Muscle layer of duodenum (tissue), 2 donors: ENCODE measurements around the gene STX5.

ENCODE experiments used
- H3K27ac ChIP-seq: one replicate; pipeline ENCODE4 v1.7.0; 2013; ENCODE audit warnings: mild to moderate bottlenecking, low read length
- H3K27me3 ChIP-seq: one replicate; pipeline ENCODE4 v1.7.0; 2013; ENCODE audit warnings: low read depth, mild to moderate bottlenecking, control low read depth, low read length
- H3K36me3 ChIP-seq, 2 donors: one replicate each; pipeline ENCODE4 v1.7.0; 2013; ENCODE audit warnings: low read length in 2 of 2, control low read depth in 1 of 2, mild to moderate bottlenecking in 1 of 2; ENCODE audit not compliant: insufficient read depth in 2 of 2, control insufficient read depth in 1 of 2
- H3K4me1 ChIP-seq, 2 donors: one replicate each; pipeline ENCODE4 v1.7.0; 2013; ENCODE audit warnings: low read length in 2 of 2, mild to moderate bottlenecking in 2 of 2, control low read depth in 1 of 2, moderate library complexity in 1 of 2; ENCODE audit not compliant: insufficient read depth in 2 of 2, control insufficient read depth in 1 of 2
- H3K4me3 ChIP-seq, 2 donors: one replicate each; pipeline ENCODE4 v1.7.0; 2013; ENCODE audit warnings: low read length in 2 of 2, low read depth in 1 of 2, mild to moderate bottlenecking in 1 of 2
- H3K9me3 ChIP-seq, 2 donors: one replicate each; pipeline ENCODE4 v1.7.0; 2013; ENCODE audit warnings: low read length in 2 of 2, control low read depth in 1 of 2, mild to moderate bottlenecking in 1 of 2; ENCODE audit not compliant: control insufficient read depth in 1 of 2
- donor health status: healthy.

The STX5 gene

DNA sequence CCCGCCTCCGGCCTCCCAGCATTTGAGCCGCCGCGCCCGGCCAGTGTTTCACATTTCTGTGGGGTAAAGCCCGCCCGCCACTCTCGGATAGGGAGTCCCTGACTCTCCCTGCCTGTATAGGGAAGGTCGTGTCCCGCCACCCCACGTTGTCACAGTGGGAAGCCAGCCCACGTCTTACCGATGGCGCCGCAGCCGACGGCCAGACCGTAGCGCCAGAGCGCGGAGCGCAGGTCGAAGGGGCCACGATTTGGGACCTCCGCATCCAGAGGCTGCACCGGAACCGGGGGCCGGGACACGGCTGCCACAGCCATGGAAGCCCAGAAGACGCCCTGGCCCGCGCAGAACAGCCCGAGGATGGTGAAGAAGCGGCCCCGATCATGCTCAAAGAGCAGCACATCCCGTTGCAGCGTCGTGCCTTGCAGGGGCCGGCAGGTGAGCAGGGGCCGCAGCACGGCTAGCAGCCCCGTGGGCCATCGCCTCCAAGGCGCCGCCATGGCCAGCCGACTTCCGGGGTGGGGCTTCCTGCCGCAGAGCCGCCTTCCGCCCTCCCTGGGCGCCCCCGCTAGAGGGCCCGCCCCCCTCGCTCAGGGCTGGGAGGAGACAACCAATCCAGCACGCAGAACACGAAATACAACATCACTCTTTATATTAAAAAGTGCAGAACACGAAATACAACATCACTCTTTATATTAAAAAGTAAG, 40.2 kb downstream of the STX5 start, which contains the start of gene TMEM223:
TSS of gene TMEM223 (minus strand) at position 506 of the 701 bp plus-strand sequence. CDS start at position 494, 12 bp downstream.
- Histone ChIP-seq H3K4me3 (peak within 1 kb of the TSS; percentile 78 to 94), H3K27me3 (no peaks in the 10 kb centered on the region), H3K27ac (peak within 1 kb of the TSS; percentile 53), H3K36me3 (peaks cover 39 to 57% of the 10 kb centered on the region in 2 donors), H3K9me3 (no peaks in the 10 kb centered on the region), H3K4me1 (peaks cover 16 to 48% of the 10 kb centered on the region in 2 donors)

DNA sequence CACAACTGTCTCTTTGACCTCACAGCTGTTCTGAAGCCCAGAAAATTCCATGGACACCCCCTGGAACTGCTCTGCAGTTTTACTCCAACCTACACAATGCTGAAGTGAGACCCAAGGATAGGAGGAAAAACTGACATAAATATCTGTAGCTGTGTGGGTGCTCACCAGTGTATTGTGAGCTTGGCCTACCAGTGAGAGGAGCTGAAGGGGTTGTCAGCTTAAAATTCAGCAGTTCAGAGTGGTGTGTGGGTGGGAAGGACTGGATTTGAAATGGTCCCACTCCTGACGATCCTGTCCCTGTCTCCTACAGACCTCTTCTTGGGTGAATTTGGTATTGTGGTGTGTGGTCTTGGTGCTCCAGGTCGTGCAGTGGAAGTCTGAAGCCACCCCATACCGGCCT, 42.3 kb downstream of the STX5 start:
- Histone ChIP-seq H3K27me3 (no peaks in the 10 kb centered on the region), H3K4me1 (peaks cover 22 to 57% of the 10 kb centered on the region in 2 donors), H3K4me3 (no peak overlapping the region), H3K27ac (no peak overlapping the region), H3K36me3 (peaks cover 22 to 38% of the 10 kb centered on the region in 2 donors), H3K9me3 (no peaks in the 10 kb centered on the region)

DNA sequence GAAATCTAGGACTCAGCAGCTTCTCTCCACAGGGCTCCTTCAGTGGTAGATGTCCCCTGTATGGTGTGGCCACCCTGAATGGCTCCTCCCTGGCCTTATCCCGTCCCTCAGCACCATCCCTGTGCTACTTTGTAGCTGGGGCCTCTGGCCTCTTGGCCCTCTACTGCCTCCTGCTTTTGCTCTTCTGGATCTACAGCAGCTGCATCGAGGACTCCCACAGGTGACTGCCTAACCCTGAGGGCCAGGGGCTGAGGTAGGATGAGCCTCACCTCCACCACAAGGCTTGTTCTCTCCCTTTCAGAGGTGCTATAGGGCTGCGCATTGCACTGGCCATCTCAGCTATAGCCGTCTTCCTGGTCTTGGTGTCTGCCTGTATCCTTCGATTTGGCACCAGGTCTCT, 42.9 kb downstream of the STX5 start:
- Histone ChIP-seq H3K4me1 (peaks cover 22 to 57% of the 10 kb centered on the region in 2 donors), H3K36me3 (peaks cover 16 to 32% of the 10 kb centered on the region in 2 donors), H3K9me3 (no peaks in the 10 kb centered on the region), H3K27ac (no peak overlapping the region), H3K4me3 (no peak overlapping the region), H3K27me3 (no peaks in the 10 kb centered on the region)

GRCh38 chr11:62787005-62787759, 44.7 kb downstream of the STX5 start, which contains the start of gene TMEM179B:
TMEM179B (plus strand) TSS chr11:62787402; CDS start chr11:62787432, 30 bp downstream.
- Histone ChIP-seq H3K9me3 (no peaks in the 10 kb centered on the region), H3K36me3 (peaks cover 19 to 27% of the 10 kb centered on the region in 2 donors), H3K4me1 (peaks cover 16 to 50% of the 10 kb centered on the region in 2 donors)

GRCh38 chr11:62786318-62787004, 45.4 kb downstream of the STX5 start:
- peak overlapping the region; percentile 98 for H3K4me3 ChIP-seq
- peak overlapping the region; percentile 94 for H3K27ac ChIP-seq
- peaks cover 14 to 45% of the 10 kb centered on the region in 2 donors for H3K4me1 ChIP-seq
- H3K36me3 ChIP-seq = peaks cover 22 to 31% of the 10 kb centered on the region in 2 donors
- no peaks in the 10 kb centered on the region for H3K9me3 ChIP-seq
- no peaks in the 10 kb centered on the region for H3K27me3 ChIP-seq

More at GRCh38 chr11:62787005-62787759, 44.7 kb downstream of the STX5 start, which contains the start of gene TMEM179B:
- H3K27me3 ChIP-seq = no peaks in the 10 kb centered on the region
- H3K27ac ChIP-seq = peak within 1 kb of the TSS; percentile 94
- H3K4me3 ChIP-seq = peak within 1 kb of the TSS; percentile 98

DNA sequence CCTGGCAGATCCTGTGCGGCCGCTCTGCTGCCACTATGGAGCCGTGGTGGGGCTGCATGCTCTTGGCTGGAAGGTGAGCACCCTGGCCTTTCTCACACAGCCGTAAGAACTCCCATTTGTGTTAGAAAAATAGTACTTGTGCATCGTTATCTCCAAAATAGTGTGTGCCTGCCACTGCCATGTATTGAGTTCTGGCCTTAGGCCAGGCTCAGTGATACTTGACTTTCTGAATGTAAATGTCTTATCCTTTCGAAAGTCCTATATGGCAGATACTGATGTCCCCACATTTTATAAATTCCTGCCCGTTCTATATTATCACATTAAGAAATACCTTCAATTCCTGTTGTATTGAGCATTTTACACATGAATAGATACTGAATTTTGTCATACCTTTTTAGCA, 49.1 kb downstream of the STX5 start:
- no peak overlapping the region for H3K27ac ChIP-seq
- peaks cover 20 to 23% of the 10 kb centered on the region in 2 donors for H3K36me3 ChIP-seq
- H3K27me3 ChIP-seq = no peaks in the 10 kb centered on the region
- peaks cover 6 to 9% of the 10 kb centered on the region in 2 donors for H3K4me1 ChIP-seq
- H3K4me3 ChIP-seq = no peak overlapping the region
- no peaks in the 10 kb centered on the region for H3K9me3 ChIP-seq

DNA sequence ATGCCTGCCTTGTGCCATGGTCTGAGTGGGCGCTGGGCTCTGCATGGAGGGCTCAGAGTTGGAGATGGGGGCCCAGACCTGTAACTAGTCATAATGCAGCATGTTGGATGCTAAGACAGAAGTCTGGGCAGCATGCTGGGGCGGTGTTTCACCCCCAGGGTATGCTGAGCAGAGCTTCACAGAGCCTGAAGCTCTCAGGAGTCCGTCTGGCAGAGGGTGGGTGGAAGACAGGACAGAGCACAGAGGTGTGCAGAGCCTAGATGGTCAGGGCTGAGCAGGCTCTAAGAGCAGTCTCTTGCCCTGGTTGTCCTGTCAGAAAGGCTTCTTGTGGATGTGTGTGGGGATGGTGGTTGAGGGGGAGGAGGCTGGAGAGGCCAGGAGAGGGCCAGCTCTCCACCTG, 53.4 kb downstream of the STX5 start:
- Histone ChIP-seq H3K4me1 (no peaks in the 10 kb centered on the region), H3K36me3 (peaks cover 30 to 39% of the 10 kb centered on the region in 2 donors), H3K27me3 (no peaks in the 10 kb centered on the region), H3K27ac (no peak overlapping the region), H3K9me3 (no peaks in the 10 kb centered on the region), H3K4me3 (no peak overlapping the region)

DNA sequence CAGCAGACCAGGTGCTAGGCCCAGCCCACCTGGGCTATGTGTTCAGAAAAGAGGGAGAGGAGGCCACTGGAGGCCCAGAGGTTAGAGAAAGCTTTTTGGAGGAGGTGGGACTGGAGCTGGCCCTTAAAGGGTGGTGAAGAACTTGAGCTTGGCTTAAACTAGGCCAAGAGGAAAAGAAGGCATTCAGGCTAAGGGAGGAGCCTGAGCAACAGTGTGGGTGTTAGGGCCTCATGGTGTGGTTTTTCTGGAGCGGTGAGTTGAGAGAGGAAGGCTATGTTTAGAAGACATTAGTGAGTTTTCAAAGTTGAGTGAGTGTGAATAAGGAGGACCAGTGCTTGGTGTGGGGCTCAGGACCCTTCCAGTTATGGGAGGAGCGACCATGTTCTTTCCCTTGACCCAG, 54.5 kb downstream of the STX5 start:
- Histone ChIP-seq H3K36me3 (peaks cover 24 to 34% of the 10 kb centered on the region in 2 donors), H3K27ac (no peak overlapping the region), H3K27me3 (no peaks in the 10 kb centered on the region), H3K4me3 (no peak overlapping the region), H3K9me3 (no peaks in the 10 kb centered on the region), H3K4me1 (no peaks in the 10 kb centered on the region)

- peaks cover 0 to 8% of the 10 kb centered on the region in 2 donors for H3K4me1 ChIP-seq
- H3K27me3 ChIP-seq = no peaks in the 10 kb centered on the region
- H3K36me3 ChIP-seq = peaks cover 20 to 28% of the 10 kb centered on the region in 2 donors
- no peaks in the 10 kb centered on the region for H3K9me3 ChIP-seq
- H3K4me3 ChIP-seq = no peak overlapping the region
- H3K27ac ChIP-seq = no peak overlapping the region
Measured at GRCh38 chr11:62775646-62776045, 56.2 kb downstream of the STX5 start.

- Histone ChIP-seq H3K27ac (no peak overlapping the region), H3K4me3 (no peak overlapping the region), H3K4me1 (peaks cover 0 to 18% of the 10 kb centered on the region in 2 donors), H3K9me3 (no peaks in the 10 kb centered on the region), H3K36me3 (peaks cover 20 to 28% of the 10 kb centered on the region in 2 donors), H3K27me3 (no peaks in the 10 kb centered on the region)
Measured at GRCh38 chr11:62774407-62774806, 57.4 kb downstream of the STX5 start.
